Activated B cell treated with CpG ODN at 0.5 μM for 24 hours (primary cell): Measurements from ENCODE around the gene HNRNPH3. TPM values are rescaled to one million over a fixed set of nuclear protein-coding genes. Genes with fewer than 3 reads are reported as not detected.

Experiments used
- ATAC-seq: fragments of 200-7000 bp; cut with Tn5 transposase; one replicate; pipeline ENCODE4 v1.10.0; 2021; ENCODE audit warnings: low read depth, mild to moderate bottlenecking, moderate library complexity
- CTCF ChIA-PET: fragments of 350-600 bp; sonication (Branson Sonifier 250); formaldehyde crosslinking; loops from one replicate; lab custom pipeline; 2021; ENCODE audit warnings: antibody characterized with exemption; lab: Charles Lee
- POLR2A ChIA-PET: fragments of 350-600 bp; sonication (Branson Sonifier 250); formaldehyde crosslinking; loops from one replicate; lab custom pipeline; 2021; ENCODE audit warnings: antibody characterized with exemption; lab: Charles Lee
- DNase-seq: peaks from one replicate; pipeline ENCODE4 v3.0.0; 2022
- H3K27ac Mint-ChIP-seq: one replicate; pipeline ENCODE4 v1.8.0; 2020; ENCODE audit warnings: mixed read lengths
- H3K27me3 Mint-ChIP-seq: one replicate; pipeline ENCODE4 v1.8.0; 2021; ENCODE audit warnings: mixed read lengths
- H3K36me3 Mint-ChIP-seq: one replicate; pipeline ENCODE4 v1.8.0; 2021; ENCODE audit warnings: low read depth, mixed read lengths
- H3K4me1 Mint-ChIP-seq: one replicate; pipeline ENCODE4 v1.8.0; 2021; ENCODE audit warnings: mixed read lengths
- H3K4me3 Mint-ChIP-seq: one replicate; pipeline ENCODE4 v1.8.0; 2020; ENCODE audit warnings: mild to moderate bottlenecking, mixed read lengths
- H3K9me3 Mint-ChIP-seq: one replicate; pipeline ENCODE4 v1.8.0; 2020; ENCODE audit warnings: mixed read lengths
- intact Hi-C: fragments of 100-400 bp; cut with micrococcal nuclease; formaldehyde crosslinking; loops from one replicate; pipeline ENCODE4 v1.15.1; 2024
- total RNA-seq: library from RNA; stranded (reverse); gene quantifications from 2 replicates; pipeline ENCODE4 v1.2.3, GENCODE V29; 2022
- TF ChIP-seq, protein P1 (sequence below): fragments of 200-600 bp; IDR thresholded peaks from one replicate; pipeline ENCODE4 v1.8.0; 2022; ENCODE audit warnings: antibody characterized with exemption, mild to moderate bottlenecking

The HNRNPH3 gene
- total RNA-seq, 1 donor from 2014 or later = 113 TPM

DNA sequence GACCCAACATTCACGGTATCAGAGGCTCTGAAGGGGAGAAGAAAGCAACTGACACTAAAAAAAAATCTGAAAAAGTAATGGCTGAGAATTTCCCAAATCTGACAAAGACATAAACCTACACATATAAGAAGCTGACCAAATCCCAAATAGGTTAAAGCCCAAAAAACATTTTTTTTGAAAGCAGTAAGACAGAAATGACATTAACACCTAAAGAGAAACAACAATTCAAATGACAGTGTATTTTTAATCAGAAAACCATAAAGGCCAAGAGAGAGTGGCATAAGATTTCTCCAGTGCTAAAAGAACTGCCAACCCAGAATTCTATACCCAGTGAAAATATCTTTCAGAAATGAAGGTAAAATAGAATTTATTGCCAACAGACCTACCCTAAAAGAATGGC is 39.7 kb downstream of the HNRNPH3 start:
- DNase-seq (no peak), ATAC-seq (no peak)
- intact Hi-C loops = no loop called here
- TF ChIP-seq, protein P1, sequence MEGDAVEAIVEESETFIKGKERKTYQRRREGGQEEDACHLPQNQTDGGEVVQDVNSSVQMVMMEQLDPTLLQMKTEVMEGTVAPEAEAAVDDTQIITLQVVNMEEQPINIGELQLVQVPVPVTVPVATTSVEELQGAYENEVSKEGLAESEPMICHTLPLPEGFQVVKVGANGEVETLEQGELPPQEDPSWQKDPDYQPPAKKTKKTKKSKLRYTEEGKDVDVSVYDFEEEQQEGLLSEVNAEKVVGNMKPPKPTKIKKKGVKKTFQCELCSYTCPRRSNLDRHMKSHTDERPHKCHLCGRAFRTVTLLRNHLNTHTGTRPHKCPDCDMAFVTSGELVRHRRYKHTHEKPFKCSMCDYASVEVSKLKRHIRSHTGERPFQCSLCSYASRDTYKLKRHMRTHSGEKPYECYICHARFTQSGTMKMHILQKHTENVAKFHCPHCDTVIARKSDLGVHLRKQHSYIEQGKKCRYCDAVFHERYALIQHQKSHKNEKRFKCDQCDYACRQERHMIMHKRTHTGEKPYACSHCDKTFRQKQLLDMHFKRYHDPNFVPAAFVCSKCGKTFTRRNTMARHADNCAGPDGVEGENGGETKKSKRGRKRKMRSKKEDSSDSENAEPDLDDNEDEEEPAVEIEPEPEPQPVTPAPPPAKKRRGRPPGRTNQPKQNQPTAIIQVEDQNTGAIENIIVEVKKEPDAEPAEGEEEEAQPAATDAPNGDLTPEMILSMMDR = no peak
- ChIA-PET POLR2A (no interaction called here), CTCF (no interaction called here)
- H3K9me3 Mint-ChIP-seq = peaks cover 9% of the 10 kb centered on the region
- no peaks in the 10 kb centered on the region for H3K4me1 Mint-ChIP-seq
- H3K27me3 Mint-ChIP-seq = no peaks in the 10 kb centered on the region
- no peak overlapping the region for H3K27ac Mint-ChIP-seq
- no peak overlapping the region for H3K4me3 Mint-ChIP-seq
- H3K36me3 Mint-ChIP-seq = peaks cover 58% of the 10 kb centered on the region

DNA sequence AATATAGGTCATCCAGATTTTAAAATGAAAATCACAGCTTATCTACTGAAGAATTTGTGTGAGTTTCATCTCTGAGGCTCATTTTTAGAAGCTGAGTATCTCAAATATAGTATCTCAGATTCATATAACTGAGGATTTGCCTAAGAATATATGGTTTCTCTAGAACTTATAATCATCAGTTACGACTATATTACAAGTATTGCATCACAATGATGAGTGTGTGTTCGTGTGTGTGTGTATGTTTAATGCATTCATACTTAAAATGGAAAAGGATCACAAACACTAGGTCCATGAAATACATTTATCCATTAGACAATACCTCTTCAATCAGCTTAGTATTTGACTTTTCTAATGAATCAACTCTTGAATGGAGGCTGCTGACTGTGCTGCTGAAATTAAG is 53.9 kb downstream of the HNRNPH3 start:
- no peaks in the 10 kb centered on the region for H3K27me3 Mint-ChIP-seq
- CTCF ChIA-PET = no interaction called here
- H3K9me3 Mint-ChIP-seq = no peaks in the 10 kb centered on the region
- H3K4me1 Mint-ChIP-seq = no peaks in the 10 kb centered on the region
- TF ChIP-seq, protein P1 = no peak
- peaks cover 60% of the 10 kb centered on the region for H3K36me3 Mint-ChIP-seq
- POLR2A ChIA-PET = no interaction called here
- ATAC-seq (no peak), DNase-seq (no peak)
- H3K4me3 Mint-ChIP-seq = no peak overlapping the region
- no peak overlapping the region for H3K27ac Mint-ChIP-seq
- intact Hi-C loops = no loop called here

Other genes with a start within 250 kb of the HNRNPH3 start
- not detected in 2 replicates for gene MYPN, start 222.6 kb upstream of the HNRNPH3 start, total RNA-seq
- gene ATOH7, start 100.0 kb upstream of the HNRNPH3 start, total RNA-seq = not detected in 2 replicates
- gene PBLD, start 864 bp downstream of the HNRNPH3 start, total RNA-seq = 2.0 and 4.7 TPM in 2 replicates
- gene RUFY2, start 75.2 kb downstream of the HNRNPH3 start, total RNA-seq = 23.1 and 28.5 TPM in 2 replicates
- gene DNA2, start 139.9 kb downstream of the HNRNPH3 start, total RNA-seq = 6.6 and 8.1 TPM in 2 replicates
- 16.1 and 22.9 TPM in 2 replicates for gene SLC25A16, start 195.5 kb downstream of the HNRNPH3 start, total RNA-seq
- gene TET1, start 228.3 kb downstream of the HNRNPH3 start, total RNA-seq = 0.54 and 0.69 TPM in 2 replicates